ENCODE data around the gene GRAMD2B.
"Not testable (repeated sequence)": the region's sequence is repeated elsewhere in the genome, so short reads cannot be mapped to it uniquely, and the experiment has no call there.

The GRAMD2B gene

DNA sequence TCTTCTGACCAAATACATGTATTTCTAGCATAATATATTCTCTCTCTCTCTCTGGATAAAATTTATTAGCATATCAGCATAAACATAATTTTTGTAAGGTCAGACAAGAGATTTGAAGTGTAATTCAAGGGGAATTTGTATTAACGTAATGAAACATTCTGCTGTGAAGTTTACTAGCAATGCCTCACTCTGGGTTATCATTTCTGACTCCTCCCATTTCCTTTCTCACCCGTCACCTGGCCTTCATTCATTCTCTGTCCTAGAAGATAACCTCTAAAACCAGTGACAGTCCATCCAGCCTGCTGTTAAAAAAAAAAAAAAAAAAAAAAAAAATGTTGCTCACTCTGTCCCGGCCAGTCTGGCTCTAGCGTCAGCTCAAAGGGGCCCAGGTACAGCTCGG lies 27.1 kb downstream of the GRAMD2B start:
- DNase-seq (ENCODE audit: low read depth) = peak; percentile 28

DNA sequence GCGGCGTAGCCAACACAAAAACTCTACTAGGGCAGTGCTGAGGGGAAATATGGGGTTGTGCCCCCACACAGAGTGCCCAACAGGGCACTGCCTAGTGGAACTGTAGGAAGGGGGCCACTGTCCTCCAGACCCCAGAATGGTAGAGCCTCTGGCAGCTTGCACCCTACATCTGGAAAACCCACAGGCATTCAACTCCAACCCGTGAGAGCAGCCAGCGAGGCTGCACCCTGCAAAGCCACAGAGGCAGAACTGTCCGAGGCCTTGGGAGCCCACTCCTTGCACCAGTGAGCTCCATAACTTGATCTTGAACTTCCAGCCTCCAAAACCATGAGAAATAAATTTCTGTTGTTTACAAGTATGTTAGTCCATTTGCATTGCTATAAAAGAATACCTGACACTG lies 27.7 kb downstream of the GRAMD2B start:
- DNase-seq (ENCODE audit: low read depth) = no peak

DNA sequence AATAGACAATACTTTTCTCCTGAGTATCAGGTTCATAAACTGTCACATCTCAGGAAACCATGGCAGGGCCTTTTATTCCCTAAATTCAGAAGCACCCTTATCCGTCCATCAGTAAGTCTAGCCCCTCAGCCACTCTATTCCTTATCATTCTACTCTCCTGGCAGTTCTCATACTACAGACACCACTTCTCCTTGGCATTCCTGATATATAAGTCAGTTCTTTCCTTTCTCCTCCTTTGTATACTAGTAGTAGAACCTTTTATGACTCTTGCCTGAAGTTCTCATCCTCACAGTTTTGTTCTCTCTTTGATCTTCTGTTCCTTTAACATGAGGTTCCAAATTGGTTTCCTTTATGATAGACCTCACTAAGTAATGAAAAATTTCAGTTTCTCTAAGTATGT lies 29.3 kb downstream of the GRAMD2B start:
- DNase-seq (ENCODE audit: low read depth) = peak; percentile 21

DNA sequence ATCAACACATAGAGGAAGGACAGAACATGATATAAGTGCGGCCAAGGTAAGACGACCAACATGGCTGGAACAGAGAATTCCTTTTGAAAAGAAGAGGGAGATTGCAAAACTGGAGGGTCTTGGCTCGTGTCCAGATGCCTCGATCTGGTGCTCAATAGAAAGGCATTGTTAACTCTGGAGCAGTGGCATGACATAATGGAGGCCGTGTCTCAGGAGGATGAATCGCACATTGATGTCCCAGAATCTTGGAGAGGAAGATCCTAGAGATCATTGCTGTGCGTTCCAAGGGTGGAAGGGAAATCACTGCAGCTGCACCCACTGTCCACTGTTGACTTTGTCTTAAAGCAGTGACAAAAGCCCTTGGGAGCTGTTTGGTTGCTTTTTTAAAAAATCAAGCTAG lies 30.9 kb downstream of the GRAMD2B start:
- peak; percentile 16 for DNase-seq (ENCODE audit: low read depth)

DNA sequence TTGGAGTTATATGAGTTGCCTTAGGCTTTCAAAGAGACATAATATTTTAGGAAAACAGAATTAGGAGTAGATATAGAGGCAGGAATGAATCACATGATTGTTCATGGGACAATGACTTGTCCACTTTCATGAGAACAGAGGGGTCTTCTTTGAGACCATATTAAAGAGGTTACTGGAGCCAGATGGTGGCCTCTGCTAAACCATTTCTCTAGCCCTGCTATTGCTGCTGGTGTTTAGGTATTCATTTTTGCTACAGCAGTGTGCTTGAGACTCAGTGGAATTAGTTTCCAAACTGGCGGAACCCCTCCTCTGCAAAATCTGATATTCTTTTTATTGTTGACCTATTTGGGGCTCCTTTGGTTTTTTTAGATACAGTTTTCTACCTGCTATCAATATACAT lies 31.3 kb downstream of the GRAMD2B start:
- no peak for DNase-seq (ENCODE audit: low read depth)

DNA sequence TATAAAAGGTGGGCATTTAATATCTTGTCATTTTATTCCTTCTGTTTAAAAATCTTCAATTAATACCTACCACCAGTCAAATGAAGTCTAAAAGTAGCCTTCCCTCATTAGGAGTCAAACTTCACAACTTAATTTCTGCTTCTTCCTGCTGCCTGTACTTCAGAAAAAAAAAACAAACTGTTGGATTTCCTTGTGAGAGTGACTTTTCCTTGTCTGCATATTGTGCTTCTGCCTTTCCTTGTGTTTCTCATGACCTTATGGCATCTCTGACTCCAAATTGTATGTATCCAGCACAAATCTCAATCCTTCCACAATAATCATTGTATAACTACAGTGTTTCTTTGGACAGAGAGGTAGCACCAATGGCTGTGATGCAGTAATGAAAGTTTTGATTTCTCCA lies 32.1 kb downstream of the GRAMD2B start:
- DNase-seq (ENCODE audit: low read depth) = no peak

DNA sequence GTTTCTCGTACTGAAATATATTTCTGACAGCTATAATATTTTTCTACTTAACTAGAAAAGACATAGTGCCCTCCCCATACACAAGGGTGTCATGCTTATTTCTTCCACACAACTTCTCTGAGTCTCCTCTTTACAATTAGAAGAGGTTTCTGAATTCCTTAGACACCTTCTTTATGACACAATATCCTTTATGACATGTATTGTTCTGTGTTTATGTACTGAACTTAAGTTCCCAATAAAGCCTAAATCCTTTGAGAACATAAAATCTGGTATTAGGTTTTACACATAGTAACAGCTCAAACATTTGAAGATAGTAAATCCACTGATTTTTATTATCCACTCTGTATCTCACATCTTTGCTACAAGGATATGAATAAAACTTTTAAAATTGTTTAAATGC lies 32.5 kb downstream of the GRAMD2B start:
- no peak for DNase-seq (ENCODE audit: low read depth)

DNA sequence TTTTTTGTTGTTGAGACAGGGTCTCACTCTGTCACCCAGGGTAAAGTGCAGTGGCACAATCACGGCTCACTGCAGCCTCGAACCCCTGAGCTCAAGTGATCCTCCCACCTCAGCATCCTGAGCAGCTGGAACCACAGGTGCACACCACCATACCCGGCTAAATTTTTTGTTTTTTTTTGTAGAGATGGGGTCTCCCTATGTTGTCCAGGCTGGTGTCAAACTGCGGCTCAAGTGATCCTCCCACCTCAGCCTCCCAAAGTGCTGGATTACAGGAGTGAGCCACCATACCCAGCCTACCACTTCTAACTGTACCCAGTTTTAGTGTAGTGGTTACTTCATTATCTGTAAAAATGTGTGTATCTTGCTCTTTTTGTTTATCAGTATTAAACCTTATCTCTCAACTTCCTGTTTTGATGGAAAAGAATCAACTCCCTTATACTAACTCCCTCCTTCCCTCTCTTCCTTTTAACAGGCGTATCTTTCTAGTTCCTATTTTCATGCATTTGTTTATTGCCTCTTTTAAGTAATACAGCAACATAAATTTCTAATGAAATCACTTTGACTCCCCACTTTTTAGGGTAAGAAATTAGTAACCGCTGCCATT lies 33.1 kb downstream of the GRAMD2B start:
- no peak for DNase-seq (ENCODE audit: low read depth)

DNA sequence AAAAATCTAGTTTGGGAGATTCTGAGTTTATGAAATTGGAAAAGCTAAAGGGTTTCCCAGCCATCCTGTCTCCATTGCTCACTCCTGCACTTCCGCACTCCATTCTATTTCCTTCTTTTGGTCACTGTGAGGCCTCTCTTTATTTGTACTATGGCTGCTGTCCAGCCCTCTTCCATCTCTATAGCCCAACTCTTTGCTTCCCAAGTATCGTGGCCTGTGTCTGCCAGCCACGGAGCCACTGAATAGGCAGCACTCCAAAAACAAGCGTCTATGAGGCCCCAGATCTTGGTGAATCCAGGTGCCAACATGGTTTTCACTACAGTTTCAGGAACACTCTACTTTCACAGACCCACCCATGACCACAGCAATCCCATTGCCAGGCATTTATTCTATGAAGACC lies 37.2 kb downstream of the GRAMD2B start:
- DNase-seq (ENCODE audit: low read depth) = no peak

DNA sequence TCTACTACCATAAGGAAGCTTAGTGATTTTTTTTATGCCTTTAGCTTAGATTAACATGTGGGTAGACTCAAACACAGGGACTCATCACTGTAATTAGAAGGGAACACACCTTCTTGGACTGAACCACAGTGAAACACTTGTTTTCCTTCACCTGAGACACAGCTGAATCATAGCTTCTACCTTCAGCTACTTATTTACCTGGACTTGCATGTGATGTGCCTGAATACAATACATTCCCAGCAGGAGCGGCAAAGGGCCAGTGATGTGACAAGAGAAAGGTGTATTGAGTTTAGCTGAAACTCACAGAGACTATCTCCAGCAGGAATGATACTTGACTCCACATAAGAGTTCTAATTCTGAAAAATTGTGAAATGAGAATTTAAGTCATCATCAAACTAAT lies 37.8 kb downstream of the GRAMD2B start:
- no peak for DNase-seq (ENCODE audit: low read depth)

DNA sequence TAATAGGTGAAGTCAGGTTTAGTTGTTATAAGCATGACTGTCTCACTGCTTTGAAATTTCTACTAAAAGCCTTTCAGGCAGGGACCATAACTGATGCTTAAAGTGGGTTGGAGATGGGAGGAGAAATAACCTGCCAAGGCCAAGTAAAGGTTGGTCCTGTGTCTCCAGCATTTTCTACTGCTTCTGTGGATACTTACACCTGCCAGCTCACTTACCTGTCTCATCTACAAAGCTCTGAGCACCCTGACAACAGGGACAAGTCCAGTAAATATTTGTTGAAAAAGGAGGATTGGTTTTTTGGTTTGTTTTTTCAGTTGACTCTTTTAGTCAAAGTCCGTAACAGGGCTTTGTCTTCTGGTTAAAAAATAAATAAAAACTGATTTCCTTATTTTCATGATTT lies 38.6 kb downstream of the GRAMD2B start:
- no peak for DNase-seq (ENCODE audit: low read depth)

DNA sequence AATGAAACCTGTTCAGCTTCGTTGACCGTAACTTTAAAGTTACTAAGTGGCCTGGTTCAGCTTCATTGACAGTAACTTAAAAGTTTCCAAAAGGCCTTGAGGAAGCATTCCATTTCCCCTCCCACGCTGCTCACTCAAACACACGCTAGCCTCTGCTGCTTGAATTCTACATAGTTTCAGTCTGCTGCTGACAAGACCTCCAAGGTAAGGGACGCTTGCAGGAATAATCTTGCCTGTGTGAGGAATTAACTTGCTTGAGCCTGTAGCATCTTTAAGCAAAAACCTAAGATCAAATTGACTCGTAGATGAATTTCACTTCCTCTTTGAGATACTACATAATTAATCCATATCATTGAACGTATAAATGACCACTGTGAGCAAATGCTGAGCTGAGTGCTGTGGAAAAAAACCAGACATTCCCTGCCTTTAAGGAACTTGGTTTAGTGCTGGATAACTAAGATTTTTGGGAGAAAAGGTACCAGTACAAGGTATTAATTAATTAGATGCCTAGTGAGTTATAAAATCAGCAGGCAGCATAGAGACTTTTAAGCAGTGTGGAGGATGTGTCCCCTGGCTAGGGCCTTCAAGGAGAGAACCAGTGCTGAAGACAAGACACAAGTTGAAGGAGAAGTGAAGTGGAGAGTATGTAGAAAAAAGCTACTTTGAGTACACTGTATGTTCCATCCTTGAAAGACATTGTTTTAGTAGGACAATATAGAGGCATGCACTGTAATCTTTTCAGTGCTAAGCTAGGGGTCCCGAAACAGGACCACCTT lies 39.2 kb downstream of the GRAMD2B start:
- DNase-seq (ENCODE audit: low read depth) = peak; percentile 73

DNA sequence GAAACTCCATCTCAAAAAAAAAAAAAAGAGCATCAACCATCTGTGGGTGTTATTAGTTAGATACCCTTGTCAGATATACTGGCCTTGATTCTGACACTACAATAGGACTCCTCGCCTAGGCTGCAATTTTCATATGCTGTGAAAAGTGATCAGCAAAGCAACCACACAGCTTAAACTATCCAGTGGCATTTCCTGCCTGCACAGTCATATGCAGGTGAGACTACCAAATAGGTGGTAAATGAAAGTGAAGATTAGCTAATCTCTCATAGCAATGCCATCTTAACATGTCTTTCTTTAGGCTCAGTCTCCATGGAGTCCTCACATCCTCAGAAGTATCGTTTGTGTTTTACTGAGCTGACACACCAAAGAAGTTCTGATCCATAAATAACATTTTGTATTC lies 40.8 kb downstream of the GRAMD2B start:
- no peak for DNase-seq (ENCODE audit: low read depth)

DNA sequence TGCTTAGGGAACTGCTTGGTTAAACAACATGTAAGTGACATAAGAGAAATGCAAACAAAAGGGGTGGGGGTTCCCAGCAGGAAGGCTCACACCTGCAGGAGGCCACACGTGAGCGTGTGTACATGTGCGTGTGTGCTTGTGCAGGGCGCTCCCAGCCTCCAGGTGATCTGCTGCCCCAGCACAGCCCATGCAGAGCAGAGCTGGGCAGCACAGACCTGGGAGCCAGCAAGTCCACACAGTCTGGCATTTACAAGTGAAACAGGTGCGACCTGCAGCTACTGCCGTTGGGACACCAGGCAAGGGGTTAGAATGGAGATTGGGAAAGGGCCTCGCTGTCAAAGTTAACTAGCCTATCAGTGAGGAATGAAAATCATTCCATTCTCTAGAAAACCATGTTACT lies 41.8 kb downstream of the GRAMD2B start:
- DNase-seq (ENCODE audit: low read depth) = no peak

DNA sequence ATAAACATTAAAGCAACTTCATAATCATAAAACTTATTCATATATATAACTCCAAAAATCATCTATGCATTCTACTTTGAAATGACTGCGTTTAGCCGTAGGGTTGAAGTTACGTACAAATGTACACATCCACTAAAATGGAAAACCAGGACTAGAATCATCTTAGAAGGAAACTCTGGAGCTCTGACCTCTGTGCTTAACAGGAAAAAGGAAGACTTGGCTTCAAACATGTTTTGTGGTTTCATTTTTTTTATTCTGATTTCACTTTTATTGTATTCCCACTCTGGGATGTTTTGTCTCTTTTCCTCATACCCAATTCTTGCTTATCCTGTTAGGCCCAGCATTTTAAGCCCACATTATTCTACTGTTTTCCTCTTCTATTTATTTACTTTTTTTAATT lies 44.9 kb downstream of the GRAMD2B start:
- DNase-seq (ENCODE audit: low read depth) = no peak

DNA sequence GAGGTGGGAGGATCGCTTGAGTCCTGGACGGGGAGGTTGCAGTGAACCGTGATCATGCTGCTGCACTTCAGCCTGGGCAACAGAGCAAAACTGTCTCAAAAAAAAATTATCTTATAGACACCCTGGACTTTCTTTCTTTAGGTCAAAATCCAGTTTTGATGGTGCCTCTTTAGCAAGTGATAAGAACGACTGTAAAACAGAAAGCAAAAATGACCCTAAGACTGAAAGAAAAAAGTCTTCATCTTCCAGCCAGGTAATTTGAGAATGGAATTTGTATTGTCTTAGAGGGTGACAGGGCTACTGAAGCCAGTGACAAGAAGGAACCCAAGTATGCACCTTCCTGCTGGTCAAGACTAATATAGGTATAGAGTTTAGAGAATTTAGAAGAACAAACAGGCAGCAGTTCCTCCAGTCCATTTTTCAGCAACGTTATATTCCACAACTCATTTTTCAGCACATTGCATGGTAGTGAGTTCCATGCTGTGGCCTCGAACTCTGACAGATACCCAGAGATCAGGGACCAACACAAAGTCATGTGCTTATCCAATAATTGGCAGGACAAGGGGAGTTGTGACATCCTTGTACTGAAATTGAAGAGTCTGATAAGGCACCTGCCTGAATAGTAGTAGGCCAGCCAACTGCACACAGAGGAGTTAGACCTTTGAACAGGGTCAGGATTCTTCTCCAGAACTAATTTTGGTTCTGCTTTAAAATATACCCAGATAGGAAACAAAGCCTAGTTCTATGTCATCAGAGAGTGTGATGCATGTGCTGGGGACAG lies 46.5 kb downstream of the GRAMD2B start:
- no peak for DNase-seq (ENCODE audit: low read depth)

DNA sequence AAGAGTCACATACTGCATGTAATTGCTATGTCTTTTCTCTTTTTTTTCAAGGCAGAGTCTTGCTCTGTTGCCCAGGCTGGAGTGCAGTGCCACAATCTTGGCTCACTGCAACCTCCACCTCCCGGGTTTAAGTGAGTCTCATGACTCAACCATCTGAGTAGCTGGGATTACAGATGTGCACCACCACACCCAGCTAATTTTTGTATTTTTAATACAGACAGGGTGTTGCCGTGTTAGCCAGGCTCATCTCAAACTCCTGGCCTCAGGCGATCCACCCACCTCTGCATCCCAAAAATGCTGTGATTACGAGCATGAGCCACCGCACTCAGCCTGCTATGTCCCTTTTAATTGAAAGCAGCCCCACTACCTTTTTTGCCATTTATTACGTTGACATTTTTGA lies 47.3 kb downstream of the GRAMD2B start:
- not testable (repeated sequence) for DNase-seq (ENCODE audit: low read depth)

DNA sequence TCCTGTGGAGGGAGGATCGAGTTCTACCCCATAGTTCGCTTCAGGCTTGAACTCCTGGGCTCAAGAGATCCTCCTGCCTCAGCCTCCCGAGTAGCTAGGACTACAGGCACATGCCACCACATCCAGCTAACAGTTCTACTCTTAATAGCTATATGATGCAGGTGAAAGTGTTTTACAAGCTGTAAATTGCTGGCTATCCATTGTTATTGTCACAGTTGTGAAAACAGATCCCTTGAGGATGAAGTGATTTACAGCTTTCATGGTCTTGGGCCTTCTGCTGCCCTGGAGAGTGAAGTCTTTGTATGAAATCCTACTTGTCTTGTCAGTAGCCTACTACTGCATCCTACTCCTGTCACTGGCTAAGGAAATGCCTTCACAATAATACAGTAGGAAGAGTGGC lies 48.0 kb downstream of the GRAMD2B start:
- DNase-seq (ENCODE audit: low read depth) = no peak

DNA sequence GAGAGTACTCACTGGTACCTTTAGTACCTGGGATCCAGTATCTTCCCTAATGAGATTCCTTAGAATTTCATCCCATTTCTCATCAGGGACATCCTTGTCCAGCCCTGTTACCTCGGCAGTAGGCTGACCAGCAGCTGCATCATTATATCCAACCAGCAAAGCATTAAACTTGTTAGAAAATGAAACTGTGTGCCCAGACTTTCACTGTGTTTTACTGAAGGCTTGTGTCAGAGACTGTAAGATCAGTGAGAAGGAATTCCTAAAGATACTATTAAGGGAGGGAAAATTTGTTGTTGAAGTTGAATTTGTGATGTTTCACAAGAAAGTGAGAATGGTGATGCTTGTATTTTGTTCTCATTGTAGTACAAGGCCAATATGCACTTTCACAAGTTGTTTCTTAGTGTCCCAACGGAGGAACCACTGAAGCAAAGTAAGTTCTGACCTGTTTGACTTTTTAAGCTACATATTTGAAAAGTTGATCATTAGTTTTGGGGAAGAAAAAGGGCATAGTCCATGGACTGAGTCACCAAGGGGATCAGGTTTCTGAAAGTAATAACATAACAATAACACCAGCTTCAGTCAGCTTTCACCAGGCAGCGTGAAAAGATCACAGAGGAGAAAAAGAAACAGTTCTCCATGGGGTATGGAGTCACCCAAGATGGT lies 48.8 kb downstream of the GRAMD2B start:
- DNase-seq (ENCODE audit: low read depth) = peak; percentile 89

DNA sequence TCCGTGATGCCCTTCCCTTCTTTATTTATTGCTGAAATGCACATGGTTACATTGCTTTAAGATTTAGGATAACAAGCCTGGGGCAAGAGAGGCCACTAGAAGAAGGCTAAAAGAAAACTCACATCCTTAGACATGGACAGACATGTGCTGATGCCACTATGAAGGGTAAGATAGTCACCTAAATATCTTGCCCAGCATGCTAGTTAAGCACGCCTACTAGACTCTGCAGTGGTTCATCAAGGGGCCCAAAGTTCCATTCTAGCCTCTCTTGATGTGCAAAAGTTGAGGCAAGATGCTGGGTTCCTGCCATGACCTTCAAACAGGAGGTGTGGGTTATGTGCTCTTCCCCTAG lies 49.3 kb downstream of the GRAMD2B start:
- DNase-seq (ENCODE audit: low read depth) = no peak

DNA sequence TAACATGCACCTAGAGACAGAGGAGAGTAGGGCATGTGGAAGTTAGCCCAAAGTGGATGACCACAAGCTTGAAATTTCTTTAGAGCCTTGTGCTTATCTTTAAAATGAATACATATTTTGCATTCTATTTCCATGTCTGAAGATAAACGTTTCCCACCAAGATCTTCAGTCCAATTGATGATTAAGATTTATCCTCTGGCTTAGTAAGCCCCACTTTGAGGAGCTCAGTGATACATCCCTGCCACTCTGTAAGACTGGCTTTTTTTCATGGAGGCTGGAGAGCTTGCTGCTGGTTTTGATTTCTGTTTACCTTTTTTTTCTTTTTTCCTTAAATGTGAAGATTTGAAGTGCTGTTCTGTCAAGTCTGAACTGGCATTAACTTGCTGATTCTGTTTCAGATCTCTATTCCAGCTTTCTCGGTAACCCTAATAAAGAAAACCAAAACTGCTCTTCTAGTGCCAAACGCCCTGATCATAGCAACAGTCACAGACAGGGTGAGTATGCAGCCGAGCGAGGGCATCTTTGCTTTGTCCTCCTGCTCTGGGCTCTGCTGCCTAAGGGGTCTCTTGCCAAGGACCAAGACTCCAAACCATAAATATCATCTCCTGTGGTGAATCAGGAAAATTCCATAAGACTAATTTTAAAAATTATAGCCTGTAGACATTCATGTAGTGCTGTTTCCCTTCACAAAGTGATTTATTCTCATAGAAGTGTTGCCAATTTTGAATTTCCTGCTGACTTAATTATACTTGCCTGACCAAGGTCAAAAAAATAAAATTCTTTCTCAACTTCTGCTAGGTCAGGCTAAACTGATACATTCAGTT lies 54.3 kb downstream of the GRAMD2B start:
- peak; percentile 45 for DNase-seq (ENCODE audit: low read depth)

DNA sequence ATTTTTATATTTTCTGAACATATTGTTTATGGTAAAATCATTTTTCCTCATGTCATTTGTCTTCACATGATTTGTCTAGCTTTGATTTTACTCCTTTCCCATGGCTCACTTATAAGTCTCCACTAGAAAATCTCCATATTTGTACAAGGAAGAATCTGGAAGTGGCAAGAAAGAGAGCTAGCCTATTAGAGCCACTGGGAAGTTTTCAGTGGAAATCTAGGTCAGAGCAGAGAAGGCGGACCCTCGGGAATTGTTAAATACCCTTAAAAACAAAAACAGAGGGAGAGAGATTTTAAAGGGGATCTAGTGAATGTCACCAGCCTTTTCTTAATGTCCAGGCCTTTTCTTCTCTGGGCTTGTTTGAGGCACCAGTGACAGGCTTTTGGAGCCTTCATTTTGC lies 56.6 kb downstream of the GRAMD2B start:
- DNase-seq (ENCODE audit: low read depth) = no peak

Data from iris pigment epithelial cell (primary cell).